ENCODE results near the gene SKAP1. TPM values are rescaled to one million over a fixed set of nuclear protein-coding genes. Genes with fewer than 3 reads are reported as not detected.
"Not testable (repeated sequence)": the region's sequence is repeated elsewhere in the genome, so short reads cannot be mapped to it uniquely, and the experiment has no call there.

Gene SKAP1
- total RNA-seq, 6 donors from 2014 or later: 1.9 to 5.3 (median 3.9) TPM

DNA sequence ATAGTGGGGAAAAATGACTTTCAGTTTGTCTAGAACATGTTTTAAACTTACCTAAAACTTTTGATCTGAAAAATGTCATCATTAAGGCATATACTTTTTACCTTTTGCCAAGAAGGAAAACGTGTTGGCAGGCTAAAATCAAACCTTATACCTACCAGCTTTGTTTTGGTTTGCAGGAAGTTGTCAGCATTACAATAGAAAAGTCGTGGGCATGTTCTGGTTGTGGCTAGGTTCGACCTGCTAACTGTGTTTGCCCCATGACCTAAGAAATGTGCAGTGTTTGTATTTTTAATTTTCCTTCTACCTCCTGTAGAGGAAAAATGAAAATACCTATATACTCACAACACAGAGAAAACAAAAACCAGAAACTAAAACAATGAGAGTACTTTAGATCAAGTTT lies 13.0 kb downstream of the SKAP1 start:
- Histone ChIP-seq H3K27ac (no peak overlapping the region), H3K4me3 (no peak overlapping the region), H3K9me3 (no peaks in the 10 kb centered on the region), H3K27me3 (no peaks in the 10 kb centered on the region), H3K4me1 (no peaks in the 10 kb centered on the region), H3K36me3 (no peaks in the 10 kb centered on the region)
- no peak for TF ChIP-seq POLR2A (IDR thresholded peaks at IDR 0.05)
- TF ChIP-seq, protein P1, sequence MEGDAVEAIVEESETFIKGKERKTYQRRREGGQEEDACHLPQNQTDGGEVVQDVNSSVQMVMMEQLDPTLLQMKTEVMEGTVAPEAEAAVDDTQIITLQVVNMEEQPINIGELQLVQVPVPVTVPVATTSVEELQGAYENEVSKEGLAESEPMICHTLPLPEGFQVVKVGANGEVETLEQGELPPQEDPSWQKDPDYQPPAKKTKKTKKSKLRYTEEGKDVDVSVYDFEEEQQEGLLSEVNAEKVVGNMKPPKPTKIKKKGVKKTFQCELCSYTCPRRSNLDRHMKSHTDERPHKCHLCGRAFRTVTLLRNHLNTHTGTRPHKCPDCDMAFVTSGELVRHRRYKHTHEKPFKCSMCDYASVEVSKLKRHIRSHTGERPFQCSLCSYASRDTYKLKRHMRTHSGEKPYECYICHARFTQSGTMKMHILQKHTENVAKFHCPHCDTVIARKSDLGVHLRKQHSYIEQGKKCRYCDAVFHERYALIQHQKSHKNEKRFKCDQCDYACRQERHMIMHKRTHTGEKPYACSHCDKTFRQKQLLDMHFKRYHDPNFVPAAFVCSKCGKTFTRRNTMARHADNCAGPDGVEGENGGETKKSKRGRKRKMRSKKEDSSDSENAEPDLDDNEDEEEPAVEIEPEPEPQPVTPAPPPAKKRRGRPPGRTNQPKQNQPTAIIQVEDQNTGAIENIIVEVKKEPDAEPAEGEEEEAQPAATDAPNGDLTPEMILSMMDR (IDR thresholded peaks at IDR 0.05): no peak
- TF ChIP-seq POLR2AphosphoS5 (IDR thresholded peaks at IDR 0.05): no peak
- no peak for TF ChIP-seq EP300 (IDR thresholded peaks at IDR 0.05)
- no peak for DNase-seq
- 11 to 18% methylated on average over 3 of the region's 3 CpGs for WGBS, 2 donors
- ATAC-seq (ENCODE audit: low FRiP score in 2 of 2): no peak

DNA sequence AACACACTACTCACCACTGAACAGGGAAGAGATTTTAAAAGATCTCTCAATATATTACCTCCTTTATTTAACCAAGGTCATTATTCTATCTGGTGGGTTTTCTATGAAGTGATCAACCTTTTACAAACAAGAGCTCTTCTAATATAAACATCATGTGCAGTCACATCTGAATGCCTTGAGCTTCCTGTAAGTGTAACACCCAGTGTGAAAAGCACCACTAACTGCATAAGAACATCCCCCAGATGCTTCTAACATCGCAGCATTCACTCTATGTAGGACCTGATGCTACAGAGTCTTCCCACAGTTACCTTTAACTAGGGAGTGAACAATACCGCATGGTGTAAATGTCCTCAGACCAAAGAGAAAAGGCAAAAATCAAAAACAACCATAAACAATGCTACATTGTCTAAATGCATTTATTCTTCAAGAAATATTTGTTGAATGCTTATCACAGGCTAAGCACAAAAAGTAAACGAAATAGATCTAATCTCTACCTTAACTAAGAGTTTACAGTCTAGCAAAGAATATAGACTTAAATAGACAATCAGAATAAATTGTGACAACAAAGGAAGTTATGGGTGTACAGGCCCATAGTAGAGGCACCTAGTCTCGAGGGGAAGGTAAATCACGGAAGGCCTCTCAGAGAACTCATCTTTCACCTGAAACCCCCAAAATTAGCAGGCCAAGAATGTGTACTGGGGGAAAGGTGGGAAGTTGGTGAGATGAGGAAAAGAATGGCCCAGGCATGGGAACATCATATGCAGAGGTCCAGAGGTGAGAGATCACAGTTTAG lies 16.2 kb downstream of the SKAP1 start:
- no peak for DNase-seq
- H3K27ac ChIP-seq: no peak overlapping the region
- no peaks in the 10 kb centered on the region for H3K27me3 ChIP-seq
- no peaks in the 10 kb centered on the region for H3K9me3 ChIP-seq
- no peak overlapping the region for H3K4me3 ChIP-seq
- no peaks in the 10 kb centered on the region for H3K4me1 ChIP-seq
- 73 to 83% methylated on average over 5 of the region's 5 CpGs for WGBS, 2 donors
- no peak for ATAC-seq (ENCODE audit: low FRiP score in 2 of 2)
- no peaks in the 10 kb centered on the region for H3K36me3 ChIP-seq
- TF ChIP-seq EP300 (IDR thresholded peaks at IDR 0.05): no peak

DNA sequence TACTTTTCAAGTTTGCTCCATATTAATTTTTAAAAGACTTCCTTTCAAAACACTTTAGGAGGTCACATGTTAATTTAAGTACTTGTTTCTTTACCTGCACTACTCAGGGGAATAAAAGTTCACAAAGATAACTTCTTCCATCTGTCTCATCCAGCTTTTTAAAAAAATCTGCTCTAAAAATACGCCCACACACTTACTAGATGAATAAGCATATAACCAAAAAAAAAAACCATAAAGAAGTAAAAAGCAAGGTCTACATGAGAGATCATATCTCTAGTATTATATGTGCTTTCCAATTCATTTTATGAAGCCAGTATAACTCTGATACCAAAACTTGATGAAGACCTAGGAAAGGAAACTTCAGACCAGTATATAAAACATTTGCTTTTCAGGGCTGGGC lies 17.2 kb downstream of the SKAP1 start:
- H3K27me3 ChIP-seq: no peaks in the 10 kb centered on the region

DNA sequence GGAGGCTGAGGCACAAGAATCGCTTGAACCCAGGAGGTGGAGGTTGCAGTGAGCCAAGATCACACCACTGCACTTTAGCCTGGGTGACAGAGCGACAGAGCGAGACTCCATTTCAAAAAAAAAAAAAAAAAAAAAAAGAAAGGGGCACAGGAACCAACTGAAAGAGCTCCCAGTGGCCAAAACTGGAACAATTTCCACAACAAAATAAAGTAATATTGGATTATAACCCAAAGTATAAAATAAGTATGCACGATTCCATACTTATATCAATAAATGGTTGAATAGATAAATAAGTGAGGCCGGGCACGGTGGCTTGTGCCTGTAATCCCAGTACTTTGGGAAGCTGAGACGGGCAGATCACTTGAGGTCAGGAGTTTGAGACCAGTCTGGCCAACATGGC lies 19.2 kb downstream of the SKAP1 start:
- H3K27me3 ChIP-seq: not testable (repeated sequence)
- WGBS, 2 donors: 95 to 97% methylated on average over 7 of the region's 7 CpGs

More for the DNA sequence above, 17.2 kb downstream of the SKAP1 start:
- DNase-seq: no peak
- no peaks in the 10 kb centered on the region for H3K9me3 ChIP-seq
- WGBS, 2 donors: 90% methylated on average over 1 of the region's 1 CpG
- no peaks in the 10 kb centered on the region for H3K4me1 ChIP-seq
- TF ChIP-seq POLR2A (IDR thresholded peaks at IDR 0.05): no peak
- TF ChIP-seq POLR2AphosphoS5 (IDR thresholded peaks at IDR 0.05): no peak
- no peak for TF ChIP-seq EP300 (IDR thresholded peaks at IDR 0.05)
- TF ChIP-seq, protein P1 (IDR thresholded peaks at IDR 0.05): no peak
- H3K4me3 ChIP-seq: no peak overlapping the region
- no peak overlapping the region for H3K27ac ChIP-seq
- H3K36me3 ChIP-seq: no peaks in the 10 kb centered on the region
- ATAC-seq (ENCODE audit: low FRiP score in 2 of 2): no peak

DNA sequence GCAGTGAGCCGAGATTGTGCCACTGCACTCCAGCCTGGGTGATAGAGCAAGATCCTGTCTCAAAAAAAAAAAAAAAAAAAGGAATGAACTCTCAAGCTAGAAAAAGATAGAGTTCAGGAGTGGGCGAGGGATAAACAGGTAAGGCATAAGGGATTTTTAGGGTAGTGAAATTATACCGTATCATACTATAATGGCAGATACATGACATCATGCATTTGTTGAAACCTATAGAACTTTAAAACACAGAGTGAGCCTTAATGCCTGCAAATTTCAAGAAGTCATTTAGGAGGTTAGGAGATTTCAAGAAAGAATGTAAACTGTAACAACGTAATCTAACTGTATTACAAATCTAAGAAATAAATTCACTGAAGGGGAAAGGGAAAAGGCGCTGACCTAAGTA lies 20.4 kb downstream of the SKAP1 start:
- WGBS, 2 donors: 90 to 91% methylated on average over 5 of the region's 5 CpGs
- no peaks in the 10 kb centered on the region for H3K27me3 ChIP-seq
- no peaks in the 10 kb centered on the region for H3K4me1 ChIP-seq
- no peaks in the 10 kb centered on the region for H3K9me3 ChIP-seq
- DNase-seq (no peak), ATAC-seq (ENCODE audit: low FRiP score in 2 of 2) (no peak)
- H3K27ac ChIP-seq: no peak overlapping the region
- H3K36me3 ChIP-seq: no peaks in the 10 kb centered on the region
- no peak overlapping the region for H3K4me3 ChIP-seq
- TF ChIP-seq EP300 (IDR thresholded peaks at IDR 0.05) (no peak), POLR2A (IDR thresholded peaks at IDR 0.05) (no peak), POLR2AphosphoS5 (IDR thresholded peaks at IDR 0.05) (no peak)
- TF ChIP-seq, protein P1 (IDR thresholded peaks at IDR 0.05): no peak

More for the DNA sequence above, 19.2 kb downstream of the SKAP1 start:
- not testable (repeated sequence) for H3K27ac ChIP-seq; ATAC-seq (ENCODE audit: low FRiP score in 2 of 2); H3K9me3 ChIP-seq; H3K36me3 ChIP-seq; H3K4me1 ChIP-seq; DNase-seq; H3K4me3 ChIP-seq

Measured in upper lobe of left lung (tissue), 6 donors.